NCI-H1048 (cell line): Measurements from ENCODE around the gene DMKN.
"Not testable (repeated sequence)": the region's sequence is repeated elsewhere in the genome, so short reads cannot be mapped to it uniquely, and the experiment has no call there.

Experiments used
- DNase-seq: peaks from one replicate; lab custom pipeline; 2025; lab: John Stamatoyannopoulos, UW

Gene DMKN

GRCh38 chr19:35497406-35497805 lies 16.0 kb downstream of the DMKN start:
- no peak for DNase-seq

DNA sequence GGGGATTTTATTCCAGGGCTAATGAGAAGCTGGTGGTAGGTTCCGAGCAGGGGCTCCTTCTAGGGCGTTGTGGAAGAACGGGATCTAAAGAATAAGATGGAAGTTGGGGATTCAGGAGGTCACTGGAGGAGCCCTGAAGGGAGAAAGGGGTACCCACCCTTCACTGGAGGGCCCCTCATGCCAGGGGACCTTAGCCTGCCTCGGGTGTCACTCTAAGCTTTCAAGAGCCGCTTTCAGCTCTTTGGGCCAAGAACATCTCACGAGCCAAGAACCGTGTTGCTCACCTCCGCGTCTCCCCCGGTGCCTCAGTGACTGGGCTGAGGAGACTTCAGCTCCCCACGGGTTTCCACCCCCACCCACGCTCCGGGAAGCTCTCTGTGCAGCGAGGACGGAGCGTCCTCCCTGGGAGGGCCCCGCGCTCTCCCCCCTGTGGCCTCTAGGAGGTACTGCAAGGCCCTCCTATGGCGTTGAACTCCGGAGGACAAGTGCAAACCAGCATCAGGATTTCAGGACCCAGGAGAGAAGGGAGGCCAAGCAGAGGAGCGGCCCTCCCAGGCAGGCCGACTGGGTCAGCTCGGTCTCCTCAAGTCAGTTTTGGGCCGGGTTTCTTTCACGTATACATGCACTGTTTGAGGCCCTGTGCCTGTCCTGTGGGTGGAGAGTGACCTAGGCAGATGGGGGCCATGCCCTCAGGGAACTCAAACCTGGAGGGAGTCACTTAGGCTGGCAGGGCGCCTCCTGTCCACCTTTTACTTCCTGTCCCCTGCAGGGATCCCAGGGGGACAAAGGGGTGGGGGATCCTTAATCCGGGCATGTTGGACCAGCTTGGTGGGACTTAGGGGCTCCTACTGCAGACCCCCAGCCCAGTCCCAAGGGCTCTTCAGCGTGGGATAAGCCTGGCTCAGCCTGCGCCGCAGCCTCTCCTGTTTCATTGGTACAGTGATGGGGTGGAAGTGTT lies 18.1 kb downstream of the DMKN start:
- peak; percentile 9 for DNase-seq

- DNase-seq: no peak
These were observed 19.5 kb downstream of the DMKN start for GRCh38 chr19:35493971-35494370.

DNA sequence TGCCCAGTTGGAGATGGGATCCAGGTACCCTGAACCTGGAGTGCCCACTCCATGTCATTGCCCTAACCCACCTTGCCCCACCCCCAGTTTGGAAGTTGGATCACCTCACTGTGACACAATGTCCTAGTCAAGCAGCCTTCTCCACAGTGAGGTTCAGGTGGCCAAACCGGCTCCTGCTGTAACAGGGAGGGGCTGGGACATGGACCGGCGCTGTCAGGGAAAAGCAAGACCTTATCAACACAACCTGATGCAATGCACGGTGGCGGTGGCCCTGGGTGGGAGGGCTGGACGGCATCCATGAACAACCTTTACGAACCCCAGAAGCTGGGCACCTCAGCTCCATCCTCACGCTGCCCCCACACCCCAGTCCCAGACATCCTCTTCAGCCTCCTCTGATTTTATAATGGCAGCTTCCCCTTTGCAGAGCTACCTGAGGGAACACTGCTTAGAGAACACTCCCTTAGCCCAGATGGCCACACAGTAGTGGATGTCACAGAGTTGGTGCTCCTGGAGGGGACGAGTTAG lies 21.6 kb downstream of the DMKN start:
- no peak for DNase-seq

GRCh38 chr19:35490364-35490763 lies 23.1 kb downstream of the DMKN start, which contains the start of gene KRTDAP:
KRTDAP (minus strand) TSS chr19:35490464; CDS start chr19:35490442, 22 bp downstream.
- DNase-seq: no peak

DNA sequence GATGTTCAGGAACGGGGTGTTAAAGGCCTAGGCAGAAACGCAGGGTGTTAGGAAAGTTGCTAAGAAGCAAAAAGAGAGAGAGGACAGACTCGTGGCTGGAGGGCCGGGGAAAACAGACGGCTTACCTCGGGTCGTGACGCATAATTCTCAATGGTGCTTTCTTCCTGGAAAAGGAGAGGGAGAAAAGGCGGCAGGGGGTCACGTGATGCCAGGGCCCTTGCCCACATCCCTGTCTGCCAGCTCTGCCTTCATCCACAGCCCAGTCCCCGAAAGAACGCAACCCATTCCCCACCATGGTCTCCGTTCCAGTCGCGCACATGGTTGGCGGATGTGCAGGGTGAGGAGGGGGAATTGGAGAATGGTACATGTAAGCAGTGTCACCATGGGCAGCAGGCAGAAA lies 24.8 kb downstream of the DMKN start:
- DNase-seq: no peak

DNA sequence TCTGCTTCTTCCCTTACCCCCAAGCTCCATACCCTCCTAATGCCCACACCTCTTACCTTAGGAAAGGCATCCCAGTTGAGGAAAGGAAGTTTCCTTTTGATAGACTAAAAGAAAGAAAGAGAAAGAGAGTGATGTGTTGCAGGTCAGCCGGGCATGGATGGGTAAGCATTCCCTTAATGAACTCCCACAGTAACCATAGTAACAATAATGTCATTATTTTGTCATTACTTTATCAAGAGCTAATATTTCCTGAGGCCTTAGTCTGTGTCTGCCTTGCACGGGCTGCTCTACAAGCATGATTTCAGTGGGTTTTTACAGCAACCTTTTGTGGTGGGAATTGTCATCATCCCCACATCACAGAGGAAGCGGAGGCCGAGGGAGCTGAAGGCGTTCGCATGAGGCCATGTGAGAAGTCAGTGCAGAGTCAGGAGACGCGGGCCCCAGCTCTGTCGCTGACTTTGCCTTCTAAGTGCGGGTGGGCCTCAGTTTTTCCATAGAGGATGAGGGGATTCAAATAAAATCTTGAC lies 25.7 kb downstream of the DMKN start:
- DNase-seq: no peak

GRCh38 chr19:35486268-35486708 lies 27.2 kb downstream of the DMKN start:
- DNase-seq: no peak

DNA sequence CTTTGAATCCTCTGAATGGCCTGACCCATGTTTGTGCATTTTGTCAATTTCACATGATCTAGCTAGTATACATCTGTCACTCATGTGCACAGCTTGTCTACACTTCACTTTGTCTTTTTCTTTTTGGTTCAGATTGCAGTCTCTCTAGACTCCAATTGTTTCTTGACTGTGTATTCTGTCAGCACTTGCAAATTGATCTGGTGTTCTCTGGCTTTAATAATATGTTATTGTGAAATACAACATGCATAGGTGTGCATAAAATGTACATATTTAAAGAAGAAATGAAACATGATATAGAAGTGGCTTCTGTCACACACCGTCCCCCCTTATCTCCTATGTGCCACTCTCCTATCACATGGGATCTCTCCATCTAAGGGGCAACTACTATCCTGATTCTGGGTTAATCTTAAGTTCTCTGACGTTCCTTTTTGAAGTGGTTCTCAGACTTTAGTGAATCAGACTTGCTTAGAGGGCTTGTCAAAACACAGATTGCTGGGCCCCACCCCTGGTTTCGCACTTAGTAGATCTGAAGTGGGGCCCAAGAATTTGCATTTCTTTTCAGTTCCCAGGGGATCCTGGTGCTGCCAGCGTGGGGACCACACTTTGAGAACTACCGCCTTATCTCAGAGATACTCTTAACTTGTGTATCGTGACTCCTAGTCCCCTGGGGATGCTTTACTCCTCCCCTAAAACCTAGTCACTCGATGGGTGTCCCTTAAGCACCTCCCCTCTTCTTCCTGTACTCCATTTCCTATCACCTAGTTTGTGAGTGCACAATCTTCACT lies 29.0 kb downstream of the DMKN start:
- no peak for DNase-seq

GRCh38 chr19:35483089-35483488 lies 30.4 kb downstream of the DMKN start:
- DNase-seq: no peak

DNA sequence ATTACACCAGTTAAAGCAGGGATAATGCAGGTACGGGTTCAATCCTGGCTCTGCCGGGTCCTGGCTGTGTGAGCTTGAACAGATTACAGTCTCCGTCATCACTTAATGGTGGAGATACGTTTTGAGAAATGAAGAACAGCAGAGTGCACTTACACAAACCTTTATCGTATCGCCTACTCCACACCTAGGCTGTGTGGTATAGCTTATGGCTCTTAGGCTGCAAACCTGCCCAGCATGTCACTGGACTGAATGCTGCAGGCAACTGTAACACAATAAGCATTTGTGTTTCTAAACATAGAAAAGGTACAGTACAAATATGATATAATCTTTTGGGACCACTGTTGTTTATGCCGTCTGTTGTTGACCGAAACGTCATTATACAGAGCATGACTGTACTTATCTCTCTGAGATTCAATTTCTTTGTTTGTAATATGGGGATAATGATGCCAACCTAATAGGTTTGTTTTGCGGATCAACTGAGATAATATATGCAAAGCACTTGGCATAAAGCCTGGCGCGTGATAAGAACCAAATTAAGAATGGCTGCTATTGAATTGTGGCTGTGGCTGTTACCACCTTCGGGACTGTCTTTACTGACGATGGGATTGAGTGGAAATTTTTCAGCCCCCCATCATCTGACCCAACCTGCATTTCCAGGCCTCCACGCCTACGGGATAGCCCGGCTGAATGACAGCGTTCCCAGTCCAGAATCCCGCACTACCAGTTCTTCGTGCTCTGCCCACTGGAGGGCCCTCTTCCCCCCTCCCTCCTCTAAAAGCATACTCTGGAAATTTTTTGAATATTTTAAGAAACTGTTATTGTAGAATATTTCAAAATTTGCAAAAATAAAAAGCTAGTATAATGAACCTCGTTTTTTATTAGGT lies 34.4 kb downstream of the DMKN start:
- peak; percentile 72 for DNase-seq

- no peak for DNase-seq
These were observed 37.3 kb downstream of the DMKN start for GRCh38 chr19:35476149-35476548.

- not testable (repeated sequence) for DNase-seq
These were observed 38.9 kb downstream of the DMKN start for GRCh38 chr19:35474594-35474993.

DNA sequence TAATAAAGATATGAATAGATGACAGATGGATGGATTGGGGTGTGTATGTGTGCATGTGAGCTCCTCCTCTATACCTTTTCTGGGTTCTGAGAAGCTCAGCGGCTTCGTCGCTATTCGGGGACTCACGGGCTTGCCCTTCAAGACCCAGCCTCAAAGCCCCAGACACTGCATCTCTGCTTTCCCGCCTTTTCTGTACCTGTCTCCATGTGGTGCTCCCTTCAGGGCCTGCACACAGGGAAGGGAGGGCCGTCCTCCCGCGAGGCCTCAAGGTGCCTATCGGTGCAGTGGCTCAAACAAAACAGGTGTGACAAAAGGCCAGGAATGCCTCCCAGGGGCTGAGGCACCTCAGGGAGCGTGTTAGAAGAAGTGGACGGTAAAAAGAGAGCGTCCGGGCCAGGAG lies 39.3 kb downstream of the DMKN start:
- no peak for DNase-seq

GRCh38 chr19:35471946-35472345 lies 41.5 kb downstream of the DMKN start:
- no peak for DNase-seq

DNA sequence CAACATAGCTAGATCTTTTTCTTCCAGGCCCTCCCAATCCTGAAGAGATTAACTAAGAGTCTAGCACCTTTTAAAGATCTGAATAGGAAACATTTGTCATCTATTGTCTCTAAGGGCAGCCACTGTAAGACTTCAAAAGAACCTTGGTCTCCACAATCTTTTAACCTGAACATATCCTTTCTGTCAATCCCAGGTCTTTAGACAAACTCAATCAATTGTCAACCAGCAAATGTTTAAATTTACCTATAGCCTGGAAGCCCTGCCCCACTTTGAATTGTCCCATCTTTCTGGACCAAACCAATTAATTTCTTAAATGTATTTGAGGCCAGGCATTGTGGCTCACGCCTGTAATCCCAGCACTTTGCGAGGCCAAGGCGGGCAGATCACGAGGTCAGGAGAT lies 42.4 kb downstream of the DMKN start:
- DNase-seq: not testable (repeated sequence)

- no peak for DNase-seq
These were observed 43.3 kb downstream of the DMKN start for GRCh38 chr19:35470128-35470527.

DNA sequence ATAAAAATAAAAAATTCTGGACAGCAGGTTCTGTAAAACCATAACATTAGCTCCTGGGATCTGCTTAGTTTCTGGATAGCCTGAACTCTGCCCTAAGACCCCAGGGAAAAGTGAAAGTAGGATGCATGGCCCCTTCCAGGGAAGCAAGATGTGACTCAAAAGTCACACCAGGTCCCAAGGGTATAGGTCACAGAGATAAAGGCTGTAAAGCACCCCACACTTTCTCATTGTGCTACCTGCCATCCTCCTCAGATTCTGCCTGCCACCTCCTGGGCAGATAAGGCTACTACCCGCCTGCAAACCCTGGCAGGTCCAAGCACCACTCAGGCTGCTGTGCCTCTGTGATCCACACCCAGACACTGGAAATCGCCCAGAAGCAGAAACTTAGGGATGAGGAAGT lies 44.8 kb downstream of the DMKN start:
- no peak for DNase-seq

- DNase-seq: no peak
These were observed 47.2 kb downstream of the DMKN start for GRCh38 chr19:35466259-35466658.

GRCh38 chr19:35462956-35463355 lies 50.5 kb downstream of the DMKN start:
- not testable (repeated sequence) for DNase-seq

- DNase-seq: no peak
These were observed 50.9 kb downstream of the DMKN start for GRCh38 chr19:35462476-35462953.
